MM.1S (cell line): Measurements from ENCODE around the gene NPSR1.

ENCODE experiments used
- EZH2 ChIP-seq: fragments of 300-600 bp; sonication (generic); optimal IDR thresholded peaks from 2 replicates; pipeline ENCODE3; 2017; ENCODE audit warnings: low read depth, mild to moderate bottlenecking, antibody characterized with exemption, low read length, mixed read lengths
- TF ChIP-seq, protein P1 (sequence below): fragments of 300-600 bp; sonication (generic); IDR thresholded peaks from 2 replicates; pipeline ENCODE4 v1.5.1; 2016; ENCODE audit warnings: antibody characterized with exemption, low read length, mixed read lengths

DNA sequence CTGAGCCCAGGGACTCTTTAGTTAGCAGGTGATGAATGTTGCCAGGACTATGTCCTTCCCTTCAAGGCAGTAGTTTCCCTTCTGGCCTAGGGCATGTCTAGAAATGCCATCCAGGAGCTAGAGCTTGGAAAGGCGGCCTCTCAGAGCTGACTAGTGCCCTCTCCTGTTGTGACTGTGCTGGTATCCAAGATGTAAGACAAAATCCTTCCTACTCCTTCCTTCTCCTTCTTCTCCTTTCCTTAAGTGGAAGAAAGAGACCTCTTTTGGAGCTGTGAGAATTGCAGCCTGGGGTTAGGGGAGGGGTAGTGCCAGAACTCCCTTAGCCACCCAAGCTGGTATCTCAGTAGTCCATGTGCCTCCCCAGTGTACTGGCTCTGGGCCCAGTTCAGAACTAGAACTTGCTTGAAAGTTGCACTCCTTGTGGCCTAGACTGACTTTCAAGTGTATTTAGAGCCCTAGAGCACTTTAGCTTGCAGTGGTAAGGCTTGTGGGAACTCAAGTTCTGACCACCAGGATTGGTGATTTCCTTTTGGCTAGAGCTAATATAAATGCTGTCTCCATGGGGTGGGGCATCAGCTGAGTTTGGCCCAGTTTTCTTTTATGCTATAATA is 118.8 kb downstream of the NPSR1 start:
- TF ChIP-seq, protein P1, sequence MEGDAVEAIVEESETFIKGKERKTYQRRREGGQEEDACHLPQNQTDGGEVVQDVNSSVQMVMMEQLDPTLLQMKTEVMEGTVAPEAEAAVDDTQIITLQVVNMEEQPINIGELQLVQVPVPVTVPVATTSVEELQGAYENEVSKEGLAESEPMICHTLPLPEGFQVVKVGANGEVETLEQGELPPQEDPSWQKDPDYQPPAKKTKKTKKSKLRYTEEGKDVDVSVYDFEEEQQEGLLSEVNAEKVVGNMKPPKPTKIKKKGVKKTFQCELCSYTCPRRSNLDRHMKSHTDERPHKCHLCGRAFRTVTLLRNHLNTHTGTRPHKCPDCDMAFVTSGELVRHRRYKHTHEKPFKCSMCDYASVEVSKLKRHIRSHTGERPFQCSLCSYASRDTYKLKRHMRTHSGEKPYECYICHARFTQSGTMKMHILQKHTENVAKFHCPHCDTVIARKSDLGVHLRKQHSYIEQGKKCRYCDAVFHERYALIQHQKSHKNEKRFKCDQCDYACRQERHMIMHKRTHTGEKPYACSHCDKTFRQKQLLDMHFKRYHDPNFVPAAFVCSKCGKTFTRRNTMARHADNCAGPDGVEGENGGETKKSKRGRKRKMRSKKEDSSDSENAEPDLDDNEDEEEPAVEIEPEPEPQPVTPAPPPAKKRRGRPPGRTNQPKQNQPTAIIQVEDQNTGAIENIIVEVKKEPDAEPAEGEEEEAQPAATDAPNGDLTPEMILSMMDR: no peak
- TF ChIP-seq EZH2: no peak
